ENCODE results near the gene TSEN34.
A peak's percentile ranks its signal among the peaks of the same experiment; 100 is the strongest.

The TSEN34 gene

DNA sequence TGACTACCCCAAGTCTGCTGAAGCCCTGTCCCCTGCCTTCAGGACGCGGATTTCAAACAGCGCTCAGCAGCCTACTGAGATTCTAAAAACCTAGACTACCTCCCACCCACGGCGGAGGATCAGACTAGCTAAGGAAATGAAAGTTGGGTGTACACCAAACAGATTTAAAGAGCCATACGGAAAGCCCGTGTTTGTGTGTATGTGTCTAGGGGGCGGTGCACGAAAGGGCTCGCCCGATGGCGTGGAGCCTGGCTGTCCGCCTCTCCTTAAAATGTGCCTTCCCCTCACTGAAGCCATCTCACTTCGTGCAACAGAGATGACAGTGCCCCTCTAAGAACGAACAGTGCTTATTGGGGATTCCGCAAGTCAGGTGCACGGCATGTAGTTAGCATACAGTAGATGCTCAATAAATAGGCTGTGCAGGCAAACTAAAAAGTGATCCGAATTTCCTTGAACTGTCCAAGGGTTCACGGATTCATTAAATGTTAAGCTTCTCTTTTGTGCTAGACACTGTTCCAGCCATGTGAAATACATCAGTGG, 32.2 kb upstream of the TSEN34 start:
- H4K20me1 ChIP-seq (ENCODE audit: insufficient read depth, low read length): no peaks in the 10 kb centered on the region
- peak overlapping the region; percentile 74 for H3K27ac ChIP-seq (ENCODE audit: low read length)
- H3K4me1 ChIP-seq (ENCODE audit: low read length): peaks cover 18% of the 10 kb centered on the region
- no peaks in the 10 kb centered on the region for H3K9me3 ChIP-seq (ENCODE audit: insufficient read depth, low read length)
- H3K27me3 ChIP-seq (ENCODE audit: low read depth, low read length): no peaks in the 10 kb centered on the region
- H3K36me3 ChIP-seq (replicated peaks; ENCODE audit: low read depth, low read length): peaks cover 39% of the 10 kb centered on the region
- TF ChIP-seq CTCF (IDR thresholded peaks at IDR 0.05; ENCODE audit: low read depth, low read length): no peak
- TF ChIP-seq EZH2phosphoT487 (IDR thresholded peaks at IDR 0.05; ENCODE audit: low read depth): no peak
- H3K4me2 ChIP-seq (ENCODE audit: low read length): peak overlapping the region; percentile 95
- peak overlapping the region; percentile 48; the same call in 1 of the 2 replicates for H2AFZ ChIP-seq (ENCODE audit: low read depth, low read length)
- H3K4me3 ChIP-seq (ENCODE audit: low read length): peak overlapping the region; percentile 81
- peak overlapping the region; percentile 70 for H3K9ac ChIP-seq (ENCODE audit: low read length)
- peaks cover 18% of the 10 kb centered on the region for H3K79me2 ChIP-seq (ENCODE audit: low read length)

GRCh38 chr19:54159352-54160181, 31.5 kb upstream of the TSEN34 start, which contains the start of gene LENG1:
TSS of gene LENG1 (minus strand) at chr19:54159721. CDS start at chr19:54159695, 26 bp downstream.
- H3K36me3 ChIP-seq (replicated peaks; ENCODE audit: low read depth, low read length): peaks cover 32% of the 10 kb centered on the region
- no peaks in the 10 kb centered on the region for H4K20me1 ChIP-seq (ENCODE audit: insufficient read depth, low read length)
- peak within 1 kb of the TSS; percentile 61 for H2AFZ ChIP-seq (ENCODE audit: low read depth, low read length)
- peak within 1 kb of the TSS; percentile 74 for H3K27ac ChIP-seq (ENCODE audit: low read length)
- H3K4me1 ChIP-seq (ENCODE audit: low read length): peaks cover 18% of the 10 kb centered on the region
- H3K9me3 ChIP-seq (ENCODE audit: insufficient read depth, low read length): no peaks in the 10 kb centered on the region
- TF ChIP-seq EZH2phosphoT487 (IDR thresholded peaks at IDR 0.05; ENCODE audit: low read depth): no peak
- peak; percentile 53 for TF ChIP-seq CTCF (IDR thresholded peaks at IDR 0.05; ENCODE audit: low read depth, low read length)
- peaks cover 18% of the 10 kb centered on the region for H3K79me2 ChIP-seq (ENCODE audit: low read length)
- no peaks in the 10 kb centered on the region for H3K27me3 ChIP-seq (ENCODE audit: low read depth, low read length)
- peak within 1 kb of the TSS; percentile 81 for H3K4me3 ChIP-seq (ENCODE audit: low read length)
- peak within 1 kb of the TSS; percentile 78 for H3K9ac ChIP-seq (ENCODE audit: low read length)
- peak within 1 kb of the TSS; percentile 95 for H3K4me2 ChIP-seq (ENCODE audit: low read length)

DNA sequence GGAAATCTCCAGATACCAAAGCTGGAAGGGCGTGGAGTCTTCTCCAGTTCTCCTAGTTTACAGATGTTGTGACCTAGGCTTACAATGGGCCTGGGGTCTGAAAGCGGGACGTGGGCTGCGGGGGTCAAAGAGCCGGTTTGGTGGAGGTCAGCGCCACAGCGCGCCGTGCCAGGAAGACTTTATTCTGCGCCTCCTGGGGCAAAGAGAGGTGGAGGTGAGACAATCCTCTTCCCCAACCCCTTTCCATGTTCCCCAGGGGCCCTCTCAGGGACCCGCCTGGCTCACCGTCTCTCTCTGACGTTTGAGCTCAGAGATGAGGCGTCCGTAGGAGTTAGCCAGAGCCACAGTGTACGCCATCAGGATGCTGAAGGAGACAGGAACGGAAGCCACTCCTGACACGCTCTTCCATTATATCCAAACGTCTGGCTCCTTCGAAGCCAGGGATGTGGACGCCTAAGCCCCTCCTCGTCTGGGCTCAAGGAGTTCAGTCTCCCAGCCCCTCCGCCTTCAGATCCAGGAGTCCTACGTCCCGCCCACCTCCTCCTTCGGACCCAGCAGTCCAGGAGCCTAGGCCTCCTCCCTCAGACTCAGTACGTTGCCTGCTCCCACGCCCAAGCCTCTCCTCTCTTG, 30.8 kb upstream of the TSEN34 start:
- Histone ChIP-seq H3K27me3 (ENCODE audit: low read depth, low read length) (no peaks in the 10 kb centered on the region), H3K79me2 (ENCODE audit: low read length) (peaks cover 18% of the 10 kb centered on the region), H3K9ac (ENCODE audit: low read length) (peak overlapping the region; percentile 78), H3K27ac (ENCODE audit: low read length) (peak overlapping the region; percentile 49), H3K4me2 (ENCODE audit: low read length) (peak overlapping the region; percentile 79), H4K20me1 (ENCODE audit: insufficient read depth, low read length) (no peaks in the 10 kb centered on the region), H3K4me1 (ENCODE audit: low read length) (peaks cover 18% of the 10 kb centered on the region), H3K4me3 (ENCODE audit: low read length) (peak overlapping the region; percentile 79), H3K36me3 (replicated peaks; ENCODE audit: low read depth, low read length) (peaks cover 25% of the 10 kb centered on the region), H2AFZ (ENCODE audit: low read depth, low read length) (peak overlapping the region; percentile 55), H3K9me3 (ENCODE audit: insufficient read depth, low read length) (no peaks in the 10 kb centered on the region)
- TF ChIP-seq CTCF (IDR thresholded peaks at IDR 0.05; ENCODE audit: low read depth, low read length): no peak
- no peak for TF ChIP-seq EZH2phosphoT487 (IDR thresholded peaks at IDR 0.05; ENCODE audit: low read depth)

- Histone ChIP-seq H3K4me1 (ENCODE audit: low read length) (peaks cover 18% of the 10 kb centered on the region), H3K9ac (ENCODE audit: low read length) (no peak overlapping the region; the same call in 1 of the 2 replicates), H3K9me3 (ENCODE audit: insufficient read depth, low read length) (no peaks in the 10 kb centered on the region), H3K4me2 (ENCODE audit: low read length) (peak overlapping the region; percentile 79), H2AFZ (ENCODE audit: low read depth, low read length) (no peak overlapping the region), H4K20me1 (ENCODE audit: insufficient read depth, low read length) (no peaks in the 10 kb centered on the region), H3K36me3 (replicated peaks; ENCODE audit: low read depth, low read length) (peaks cover 22% of the 10 kb centered on the region), H3K27ac (ENCODE audit: low read length) (no peak overlapping the region), H3K79me2 (ENCODE audit: low read length) (peaks cover 18% of the 10 kb centered on the region), H3K4me3 (ENCODE audit: low read length) (peak overlapping the region; percentile 79), H3K27me3 (ENCODE audit: low read depth, low read length) (no peaks in the 10 kb centered on the region)
- TF ChIP-seq CTCF (IDR thresholded peaks at IDR 0.05; ENCODE audit: low read depth, low read length) (no peak), EZH2phosphoT487 (IDR thresholded peaks at IDR 0.05; ENCODE audit: low read depth) (no peak)
These were observed 30.3 kb upstream of the TSEN34 start for GRCh38 chr19:54160854-54161253.

All from OCI-LY3 (cell line).